Trophoblast cell (in vitro differentiated cells and primary cell): Measurements from ENCODE around the gene WNT4.

ENCODE experiments used
- DNase-seq, 2 donors: peaks; one replicate each; pipeline ENCODE4 v3.0.0-alpha.2; 2016
- H2AFZ ChIP-seq: 2 replicates; pipeline ENCODE4 v1.6.1; 2013; ENCODE audit warnings: low read length, moderate library complexity, mild to moderate bottlenecking; ENCODE audit not compliant: insufficient read depth, poor library complexity
- H2AK5ac ChIP-seq: 2 replicates; pipeline ENCODE4 v1.6.1; 2013; ENCODE audit warnings: mild to moderate bottlenecking, low read length
- H2BK120ac ChIP-seq: 2 replicates; pipeline ENCODE4 v1.6.1; 2013; ENCODE audit warnings: low read length, mild to moderate bottlenecking, moderate library complexity; ENCODE audit not compliant: insufficient read depth, poor library complexity
- H2BK12ac ChIP-seq: 2 replicates; pipeline ENCODE4 v1.6.1; 2013; ENCODE audit warnings: mild to moderate bottlenecking, low read length, moderate library complexity
- H2BK5ac ChIP-seq: 2 replicates; pipeline ENCODE4 v1.6.1; 2013; ENCODE audit warnings: low read length, low read depth, moderate library complexity, mild to moderate bottlenecking; ENCODE audit not compliant: poor library complexity
- H3K14ac ChIP-seq: 2 replicates; pipeline ENCODE4 v1.6.1; 2013; ENCODE audit warnings: mild to moderate bottlenecking, low read length
- H3K18ac ChIP-seq: 2 replicates; pipeline ENCODE4 v1.6.1; 2013; ENCODE audit warnings: mild to moderate bottlenecking, low read length
- H3K23ac ChIP-seq: 2 replicates; pipeline ENCODE4 v1.6.1; 2013; ENCODE audit warnings: low read length
- H3K27ac ChIP-seq: 2 replicates; pipeline ENCODE4 v1.5.1; 2013; ENCODE audit warnings: low read depth, mild to moderate bottlenecking, inconsistent platforms, low read length, moderate library complexity
- H3K27me3 ChIP-seq: 2 replicates; pipeline ENCODE4 v1.6.1; 2013; ENCODE audit warnings: inconsistent platforms, mild to moderate bottlenecking, low read length, moderate library complexity; ENCODE audit not compliant: insufficient read depth
- H3K36me3 ChIP-seq, 2 experiments: 1 replicate in 1 of 2; 2 replicates in 1 of 2; pipeline ENCODE4 v1.6.1; 2013; ENCODE audit warnings: low read length in 2 of 2, mild to moderate bottlenecking in 2 of 2, moderate library complexity in 1 of 2; ENCODE audit not compliant: insufficient read depth in 2 of 2, control insufficient read depth in 1 of 2
- H3K4ac ChIP-seq: 2 replicates; pipeline ENCODE4 v1.6.1; 2013; ENCODE audit warnings: low read depth, mild to moderate bottlenecking, low read length, moderate library complexity
- H3K4me1 ChIP-seq, 2 experiments: 1 replicate in 1 of 2; 2 replicates in 1 of 2; pipeline ENCODE4 v1.6.1; 2013; ENCODE audit warnings: low read length in 2 of 2, mild to moderate bottlenecking in 2 of 2, moderate library complexity in 1 of 2; ENCODE audit not compliant: insufficient read depth in 2 of 2, control insufficient read depth in 1 of 2
- H3K4me2 ChIP-seq: 2 replicates; pipeline ENCODE4 v1.6.1; 2013; ENCODE audit warnings: inconsistent platforms, mild to moderate bottlenecking, low read length, moderate library complexity
- H3K4me3 ChIP-seq: 2 replicates; pipeline ENCODE4 v1.5.1; 2013; ENCODE audit warnings: mild to moderate bottlenecking, low read depth, low read length, inconsistent platforms
- H3K79me1 ChIP-seq: one replicate; pipeline ENCODE4 v1.6.1; 2013; ENCODE audit warnings: low read length
- H3K79me2 ChIP-seq: 2 replicates; pipeline ENCODE4 v1.6.1; 2013; ENCODE audit warnings: low read length, mild to moderate bottlenecking; ENCODE audit not compliant: control insufficient read depth, insufficient read depth, poor library complexity
- H3K9ac ChIP-seq: 2 replicates; pipeline ENCODE4 v1.6.1; 2013; ENCODE audit warnings: mild to moderate bottlenecking, low read length
- H3K9me3 ChIP-seq: 2 replicates; pipeline ENCODE4 v1.6.1; 2013; ENCODE audit warnings: low read depth, mild to moderate bottlenecking, control low read depth, inconsistent platforms, low read length; ENCODE audit not compliant: insufficient read depth
- H4K12ac ChIP-seq: 2 replicates; pipeline ENCODE4 v1.6.1; 2013; ENCODE audit warnings: low read depth, mild to moderate bottlenecking, low read length, moderate library complexity
- H4K8ac ChIP-seq: 2 replicates; pipeline ENCODE4 v1.6.1; 2013; ENCODE audit warnings: low read depth, mild to moderate bottlenecking, low read length, moderate library complexity
- H4K91ac ChIP-seq: one replicate; pipeline ENCODE4 v1.6.1; 2013; ENCODE audit warnings: low read depth, mild to moderate bottlenecking, low read length, moderate library complexity
- WGBS: extraction: QIAGEN DNeasy Blood & Tissue Kit; methylation state at CpG from one replicate; pipeline ENCODE4 v1.1.7; 2013; ENCODE audit warnings: missing lambda C conversion rate; ENCODE audit not compliant: insufficient read length, insufficient coverage; ENCODE audit errors: extremely low coverage; 5-methylcytosine and 5-hydroxymethylcytosine counted together

Gene WNT4

DNA sequence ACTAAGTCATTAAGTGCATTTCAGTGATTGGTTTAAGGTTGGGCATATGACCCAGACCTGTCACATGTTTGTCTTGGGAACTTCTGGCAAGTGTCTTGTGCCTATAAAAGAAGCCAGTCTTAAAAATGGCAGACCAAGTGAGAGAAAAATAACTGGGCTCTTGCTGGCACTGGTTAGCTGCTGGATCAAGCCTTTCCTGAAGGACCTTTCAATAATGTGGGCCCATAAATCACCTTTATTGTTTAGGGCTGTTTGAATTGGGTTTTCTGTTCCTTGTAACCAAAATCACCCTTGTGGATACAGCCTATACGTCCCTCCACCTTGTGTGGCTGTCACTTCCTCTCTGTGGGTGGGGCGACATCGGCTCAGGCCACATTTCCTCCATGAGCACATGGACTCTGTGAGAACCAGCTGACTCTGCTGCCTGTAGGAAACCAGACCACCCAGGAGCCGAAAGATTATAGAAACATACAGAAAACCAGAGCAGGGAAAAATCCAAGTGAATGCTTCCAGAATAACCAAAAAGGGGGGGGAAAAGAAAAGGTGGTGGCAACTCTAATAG lies 25.6 kb upstream of the WNT4 start:
- Histone ChIP-seq H3K18ac (no peak overlapping the region), H4K91ac (no peak overlapping the region), H3K36me3 (no peaks in the 10 kb centered on the region), H3K4me2 (no peak overlapping the region), H3K23ac (no peak overlapping the region), H4K8ac (no peak overlapping the region), H3K4me3 (no peak overlapping the region), H3K14ac (no peak overlapping the region), H3K79me2 (no peaks in the 10 kb centered on the region), H2BK120ac (no peak overlapping the region), H3K9ac (no peak overlapping the region), H2AFZ (no peak overlapping the region), H4K12ac (no peak overlapping the region), H3K27me3 (no peaks in the 10 kb centered on the region), H3K79me1 (no peaks in the 10 kb centered on the region), H3K9me3 (no peaks in the 10 kb centered on the region), H2AK5ac (no peak overlapping the region), H3K4ac (no peak overlapping the region), H3K4me1 (peaks cover 6 to 16% of the 10 kb centered on the region in 2 experiments), H2BK5ac (no peak overlapping the region), H2BK12ac (no peak overlapping the region), H3K27ac (no peak overlapping the region)
- DNase-seq, result no peak
- no CpG with 5 or more reads among the region's 4 CpGs for WGBS

DNA sequence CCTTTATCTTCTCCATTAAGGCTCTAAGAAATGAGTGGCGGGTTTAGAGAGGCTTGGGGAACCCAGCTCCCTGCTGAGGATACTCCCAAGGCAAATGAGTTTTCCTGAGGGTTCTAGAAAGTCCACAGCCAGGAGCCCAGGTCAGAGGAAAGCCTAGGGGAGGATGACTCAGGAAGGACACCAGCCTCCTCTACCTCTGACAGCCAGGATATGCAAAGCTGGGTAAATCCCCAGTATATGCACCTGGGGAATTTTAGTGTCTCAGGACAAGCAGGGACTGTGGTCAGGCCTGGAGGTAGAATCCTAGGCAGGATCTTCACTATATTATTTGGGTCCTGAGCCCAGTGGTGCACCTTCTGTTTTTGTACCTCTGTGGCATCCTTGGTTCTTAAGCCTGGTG lies 23.5 kb upstream of the WNT4 start:
- Histone ChIP-seq H3K4me2 (no peak overlapping the region), H4K91ac (no peak overlapping the region), H3K9me3 (no peaks in the 10 kb centered on the region), H3K36me3 (no peaks in the 10 kb centered on the region), H3K18ac (no peak overlapping the region), H3K79me1 (no peaks in the 10 kb centered on the region), H3K79me2 (no peaks in the 10 kb centered on the region), H3K4me3 (no peak overlapping the region), H3K14ac (no peak overlapping the region), H3K23ac (no peak overlapping the region), H3K9ac (no peak overlapping the region), H2BK12ac (no peak overlapping the region), H2AFZ (no peak overlapping the region), H3K27me3 (no peaks in the 10 kb centered on the region), H2AK5ac (no peak overlapping the region), H2BK120ac (no peak overlapping the region), H4K12ac (no peak overlapping the region), H2BK5ac (no peak overlapping the region), H3K4me1 (peaks cover 0 to 8% of the 10 kb centered on the region in 2 experiments), H4K8ac (no peak overlapping the region), H3K27ac (no peak overlapping the region), H3K4ac (no peak overlapping the region)
- WGBS, result no CpG with 5 or more reads among the region's 1 CpG
- DNase-seq, result no peak

DNA sequence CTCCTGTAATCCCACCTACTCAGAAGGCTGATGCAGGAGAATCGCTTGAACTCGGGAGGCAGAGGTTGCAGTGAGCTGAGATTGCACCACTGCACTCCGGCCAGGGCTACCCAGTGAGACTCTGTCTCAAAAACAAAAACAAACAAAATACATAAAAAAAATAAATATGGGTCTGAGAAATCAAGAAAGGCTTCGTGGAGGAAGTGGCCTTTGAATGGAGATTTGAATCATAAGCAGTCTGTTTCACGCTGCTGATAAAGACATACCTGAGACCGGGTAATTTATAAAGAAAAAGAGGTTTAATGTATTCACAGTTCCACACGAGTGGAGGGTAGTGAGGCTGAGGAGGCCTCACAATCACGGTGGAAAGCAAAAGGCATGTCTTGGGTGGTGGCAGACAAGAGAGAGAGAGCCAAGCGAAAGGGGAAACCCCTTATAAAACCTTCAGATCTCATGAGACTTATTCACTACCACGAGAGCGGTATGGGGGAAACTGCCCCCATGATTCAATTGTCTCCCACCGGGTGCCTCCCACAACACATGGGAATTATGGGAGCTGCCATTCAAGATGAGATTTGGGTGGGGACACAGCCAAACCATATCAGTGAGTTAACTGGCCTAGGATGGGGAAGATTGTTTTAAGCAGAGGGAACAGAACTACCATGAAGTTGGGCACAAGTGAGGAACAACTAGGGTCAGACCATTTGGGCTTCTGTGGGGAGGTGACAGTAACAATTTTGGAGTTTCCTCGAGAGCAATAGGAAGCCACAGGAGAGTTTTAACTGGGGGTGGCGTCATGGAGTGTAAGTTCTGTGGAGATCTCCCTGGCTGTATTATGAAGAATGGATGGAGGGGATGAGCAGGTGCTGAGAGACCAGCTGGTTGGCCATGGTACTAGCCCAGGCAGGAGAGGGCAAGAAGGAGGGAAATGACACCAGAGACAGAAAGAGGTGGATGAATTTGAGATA lies 22.2 kb upstream of the WNT4 start:
- no peak for DNase-seq
- no peak overlapping the region for H4K91ac ChIP-seq
- H3K4me3 ChIP-seq, result no peak overlapping the region

DNA sequence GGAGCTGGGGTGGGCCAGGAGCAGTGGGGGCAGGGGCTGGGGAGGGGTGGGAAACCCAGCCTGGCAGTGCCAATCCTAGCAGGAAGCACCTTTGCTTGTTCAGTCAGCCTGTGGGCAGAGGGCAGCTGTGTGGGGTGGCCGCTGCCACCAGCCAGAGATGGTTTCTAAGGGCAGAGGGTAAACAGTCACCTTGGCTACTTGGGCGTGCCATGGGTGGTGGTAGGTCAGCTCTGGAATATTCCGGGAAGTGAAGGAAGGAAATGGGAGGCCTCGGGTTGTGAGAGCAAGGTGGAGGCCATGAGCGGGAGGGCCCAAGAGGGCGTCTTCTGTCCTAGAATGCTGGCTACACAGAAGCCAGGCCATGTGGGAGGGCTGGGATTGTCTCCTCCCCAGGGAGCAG lies 20.7 kb upstream of the WNT4 start:
- Histone ChIP-seq H3K9ac (no peak overlapping the region), H2BK12ac (no peak overlapping the region), H3K36me3 (no peaks in the 10 kb centered on the region), H3K23ac (no peak overlapping the region), H3K79me1 (no peaks in the 10 kb centered on the region), H4K8ac (no peak overlapping the region), H3K4ac (no peak overlapping the region), H3K27ac (no peak overlapping the region), H3K14ac (no peak overlapping the region), H3K79me2 (no peaks in the 10 kb centered on the region), H2BK5ac (no peak overlapping the region), H3K4me3 (no peak overlapping the region), H3K18ac (no peak overlapping the region), H3K4me2 (no peak overlapping the region), H2AFZ (no peak overlapping the region), H4K12ac (no peak overlapping the region), H4K91ac (no peak overlapping the region), H3K9me3 (no peaks in the 10 kb centered on the region), H3K27me3 (no peaks in the 10 kb centered on the region), H3K4me1 (peaks cover 0 to 8% of the 10 kb centered on the region in 2 experiments), H2BK120ac (no peak overlapping the region), H2AK5ac (no peak overlapping the region)
- no CpG with 5 or more reads among the region's 6 CpGs for WGBS
- peak; percentile 18 to 62 for DNase-seq

More for the DNA sequence above, 22.2 kb upstream of the WNT4 start:
- Histone ChIP-seq H3K9ac (no peak overlapping the region), H3K79me2 (no peaks in the 10 kb centered on the region), H2BK12ac (no peak overlapping the region), H3K14ac (no peak overlapping the region), H4K8ac (no peak overlapping the region), H2BK5ac (no peak overlapping the region), H3K9me3 (no peaks in the 10 kb centered on the region), H3K4me1 (peaks cover 0 to 8% of the 10 kb centered on the region in 2 experiments), H3K36me3 (no peaks in the 10 kb centered on the region), H2BK120ac (no peak overlapping the region), H3K4ac (no peak overlapping the region), H3K27me3 (no peaks in the 10 kb centered on the region), H2AK5ac (no peak overlapping the region), H3K23ac (no peak overlapping the region), H3K18ac (no peak overlapping the region), H2AFZ (no peak overlapping the region), H3K79me1 (no peaks in the 10 kb centered on the region), H4K12ac (no peak overlapping the region), H3K4me2 (no peak overlapping the region), H3K27ac (no peak overlapping the region)
- WGBS, result no CpG with 5 or more reads among the region's 14 CpGs
